Measurements from ENCODE around the gene SIN3A. TPM values are rescaled to one million over a fixed set of nuclear protein-coding genes. Genes with fewer than 3 reads are reported as not detected.
"Not testable (repeated sequence)": the region's sequence is repeated elsewhere in the genome, so short reads cannot be mapped to it uniquely, and the experiment has no call there.

SIN3A gene
- total RNA-seq (2022) = 91.4 and 97.6 TPM in 2 replicates
- Bru-seq, nascent RNA = percentile 92 among the genes with signal in this experiment
- percentile 83 among the genes with signal in this experiment for BruChase-seq, experiment 1, labeled RNA remaining after a 6-hour chase
- BruChase-seq, experiment 2, labeled RNA remaining after a 2-hour chase = percentile 89 among the genes with signal in this experiment
- long read RNA-seq, full-length matches to known transcripts = 10 of 28 reads
- long read RNA-seq, partial matches to known transcripts = 6 of 28 reads
- long read RNA-seq, other reads (novel, unspliced or antisense) = 12 of 28 reads

- H3K9me3 Mint-ChIP-seq (ENCODE audit: low read depth, unreplicated experiment) = no peaks in the 10 kb centered on the region
- intact Hi-C loops (cut with micrococcal nuclease; ENCODE audit: unreplicated experiment) = loop anchor here (2.0 to 5.0 kb wide), 2 partner anchors 83 to 190 kb away; partner anchors contain the start of genes IMP3 and MAN2C1
- H3K27ac Mint-ChIP-seq (ENCODE audit: unreplicated experiment) = peak within 1 kb of the TSS; percentile 89
- no TSS peak for BruUV-seq (replicated peaks)
- TF ChIP-seq CTCF (IDR thresholded peaks at IDR 0.05; ENCODE audit: unreplicated experiment) = no peak
- peak within 1 kb of the TSS; percentile 99 for H3K4me3 Mint-ChIP-seq (ENCODE audit: low read depth, unreplicated experiment)
- no peaks in the 10 kb centered on the region for H3K27me3 Mint-ChIP-seq (ENCODE audit: unreplicated experiment)
- CTCF ChIA-PET = interaction anchor here (0.6 to 7.0 kb wide), 15 partner anchors 13 to 1067 kb away, joined by 3 to 83 read pairs (median 4); partner anchors contain the start of gene MAN2C1
- peak; percentile 99 for DNase-seq
- H3K36me3 Mint-ChIP-seq (ENCODE audit: insufficient read depth, unreplicated experiment) = peaks cover 85% of the 10 kb centered on the region
- peaks cover 17% of the 10 kb centered on the region for H3K4me1 Mint-ChIP-seq (ENCODE audit: low read depth, unreplicated experiment)
Measured at GRCh38 chr15:75451674-75452363, at the start of gene SIN3A. SIN3A (minus strand) TSS chr15:75451690; CDS start chr15:75430375, 21,315 bp downstream.

DNA sequence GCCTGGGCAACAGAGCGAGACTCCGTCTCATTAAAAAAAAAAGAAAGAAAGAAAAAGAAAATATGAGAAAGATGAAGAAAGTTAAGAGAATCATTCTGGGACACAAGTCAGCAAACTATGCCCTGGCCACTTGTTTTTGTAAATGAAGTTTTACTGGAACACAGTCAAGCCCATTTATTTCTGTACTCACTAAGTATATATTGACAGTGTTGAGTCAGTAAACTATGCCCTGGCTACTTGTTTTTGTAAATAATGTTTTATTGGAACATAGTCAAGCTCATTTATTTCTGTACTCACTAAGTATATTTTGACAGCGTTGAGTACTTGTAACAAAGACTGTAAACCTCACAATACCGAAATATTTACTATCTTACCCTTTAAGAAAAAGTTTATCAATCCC is 42.2 kb upstream of the SIN3A start:
- Mint-ChIP-seq H3K4me1 (ENCODE audit: low read depth, unreplicated experiment) (no peaks in the 10 kb centered on the region), H3K36me3 (ENCODE audit: insufficient read depth, unreplicated experiment) (peaks cover 1% of the 10 kb centered on the region), H3K4me3 (ENCODE audit: low read depth, unreplicated experiment) (no peak overlapping the region), H3K27ac (ENCODE audit: unreplicated experiment) (no peak overlapping the region), H3K9me3 (ENCODE audit: low read depth, unreplicated experiment) (no peaks in the 10 kb centered on the region), H3K27me3 (ENCODE audit: unreplicated experiment) (no peaks in the 10 kb centered on the region)
- no peak for DNase-seq
- BruUV-seq (replicated peaks) = no TSS peak
- intact Hi-C loops (cut with micrococcal nuclease; ENCODE audit: unreplicated experiment) = no loop called here
- CTCF ChIA-PET = interaction anchor here (1.3 kb wide), 1 partner anchor 8 kb away, joined by 4 read pairs; no protein-coding TSS in a partner anchor
- TF ChIP-seq CTCF (IDR thresholded peaks at IDR 0.05; ENCODE audit: unreplicated experiment) = no peak

DNA sequence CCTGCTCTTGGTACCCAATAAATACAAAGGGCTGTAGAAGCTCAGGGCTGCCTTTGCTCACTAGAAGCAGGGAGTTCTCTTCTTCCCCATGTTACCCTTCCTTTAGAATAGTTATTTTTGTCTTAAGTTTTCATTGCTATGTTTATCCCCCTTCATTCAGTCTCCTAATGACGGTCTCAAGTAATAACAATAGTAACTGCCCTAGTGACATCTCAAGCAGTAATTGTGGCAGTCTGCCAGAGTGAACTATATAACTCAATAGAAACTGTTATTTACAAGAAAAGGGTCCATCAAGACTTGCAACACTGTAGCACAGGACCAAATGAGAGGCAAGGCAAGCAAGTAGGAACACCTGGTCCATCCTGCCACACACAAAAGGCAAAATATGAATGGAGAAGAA is 32.5 kb upstream of the SIN3A start:
- H3K36me3 Mint-ChIP-seq (ENCODE audit: insufficient read depth, unreplicated experiment) = peaks cover 11% of the 10 kb centered on the region
- H3K27ac Mint-ChIP-seq (ENCODE audit: unreplicated experiment) = no peak overlapping the region
- CTCF ChIA-PET = no interaction called here
- intact Hi-C loops (cut with micrococcal nuclease; ENCODE audit: unreplicated experiment) = no loop called here
- no TSS peak for BruUV-seq (replicated peaks)
- no peaks in the 10 kb centered on the region for H3K9me3 Mint-ChIP-seq (ENCODE audit: low read depth, unreplicated experiment)
- no peak for DNase-seq
- TF ChIP-seq CTCF (IDR thresholded peaks at IDR 0.05; ENCODE audit: unreplicated experiment) = no peak
- H3K4me3 Mint-ChIP-seq (ENCODE audit: low read depth, unreplicated experiment) = no peak overlapping the region
- H3K4me1 Mint-ChIP-seq (ENCODE audit: low read depth, unreplicated experiment) = no peaks in the 10 kb centered on the region
- no peaks in the 10 kb centered on the region for H3K27me3 Mint-ChIP-seq (ENCODE audit: unreplicated experiment)

DNA sequence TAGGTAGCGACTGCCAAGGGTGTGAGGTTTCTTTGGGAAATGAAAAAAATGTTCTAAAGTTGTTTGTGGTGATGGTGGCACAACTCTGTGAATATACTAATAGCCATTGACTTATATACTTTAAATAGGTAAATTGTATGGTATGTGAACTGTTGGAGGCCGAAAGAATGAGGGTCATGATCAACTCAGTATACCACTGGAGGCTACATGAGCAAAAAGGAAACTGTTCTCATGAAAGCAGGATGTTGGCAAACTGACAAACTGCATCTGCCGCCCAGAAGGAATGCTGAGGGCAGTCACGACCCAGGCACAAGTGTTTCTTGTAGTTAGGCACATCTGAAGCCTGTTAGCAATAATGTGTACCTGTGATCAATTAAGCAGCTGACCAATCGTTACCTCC is 32.1 kb upstream of the SIN3A start:
- H3K4me3 Mint-ChIP-seq (ENCODE audit: low read depth, unreplicated experiment); BruUV-seq (replicated peaks); intact Hi-C loops (cut with micrococcal nuclease; ENCODE audit: unreplicated experiment); H3K27me3 Mint-ChIP-seq (ENCODE audit: unreplicated experiment); H3K9me3 Mint-ChIP-seq (ENCODE audit: low read depth, unreplicated experiment); H3K27ac Mint-ChIP-seq (ENCODE audit: unreplicated experiment); H3K36me3 Mint-ChIP-seq (ENCODE audit: insufficient read depth, unreplicated experiment); DNase-seq; H3K4me1 Mint-ChIP-seq (ENCODE audit: low read depth, unreplicated experiment); CTCF ChIA-PET: not testable (repeated sequence)
